HEK293 (cell line): ENCODE results near the gene C11orf86.

ENCODE experiments used
- ATF2 ChIP-seq: fragments of 450-650 bp; formaldehyde crosslinking; IDR thresholded peaks from 2 replicates; pipeline ENCODE4 v1.5.1; 2016; ENCODE audit warnings: missing biosample characterization, missing genetic modification characterization, low read depth
- HOXC10 ChIP-seq: sonication (generic); formaldehyde crosslinking; IDR thresholded peaks from 2 replicates; pipeline ENCODE4 v1.8.1; 2023; ENCODE audit warnings: mild to moderate bottlenecking, missing genetic modification reagents
- HOXD13 ChIP-seq: sonication (generic); formaldehyde crosslinking; IDR thresholded peaks from 2 replicates; pipeline ENCODE4 v1.8.0; 2022; ENCODE audit warnings: missing genetic modification reagents, borderline replicate concordance
- KLF9 ChIP-seq: fragments of 450-650 bp; formaldehyde crosslinking; IDR thresholded peaks from 2 replicates; pipeline ENCODE4 v1.5.1; 2016; ENCODE audit warnings: missing biosample characterization, missing genetic modification characterization, low read depth
- OVOL3 ChIP-seq: fragments of 450-650 bp; formaldehyde crosslinking; IDR thresholded peaks from 2 replicates; pipeline ENCODE4 v1.5.1; 2016; ENCODE audit warnings: missing biosample characterization, missing genetic modification characterization
- ZBTB10 ChIP-seq: fragments of 450-650 bp; formaldehyde crosslinking; IDR thresholded peaks from 2 replicates; pipeline ENCODE4 v1.5.1; 2016; ENCODE audit warnings: missing biosample characterization, missing genetic modification characterization
- ZBTB11 ChIP-seq: fragments of 450-650 bp; formaldehyde crosslinking; conservative IDR thresholded peaks from 2 replicates; pipeline ENCODE4 v1.5.1; 2016; ENCODE audit warnings: low read depth, missing biosample characterization, missing genetic modification characterization
- ZBTB20 ChIP-seq: fragments of 450-650 bp; formaldehyde crosslinking; IDR thresholded peaks from 2 replicates; pipeline ENCODE4 v1.5.1; 2016; ENCODE audit warnings: missing biosample characterization, missing genetic modification characterization
- ZBTB49 ChIP-seq: fragments of 450-650 bp; formaldehyde crosslinking; IDR thresholded peaks from 2 replicates; pipeline ENCODE4 v1.5.1; 2016; ENCODE audit warnings: missing biosample characterization, missing genetic modification characterization, low read depth
- ZBTB7A ChIP-seq: fragments of 450-650 bp; formaldehyde crosslinking; IDR thresholded peaks from 2 replicates; pipeline ENCODE4 v1.5.1; 2016; ENCODE audit warnings: low read depth, missing biosample characterization, missing genetic modification characterization
- ZBTB8A ChIP-seq: fragments of 450-650 bp; formaldehyde crosslinking; IDR thresholded peaks from 2 replicates; pipeline ENCODE4 v1.5.1; 2016; ENCODE audit warnings: missing biosample characterization, missing genetic modification characterization
- ZEB2 ChIP-seq: fragments of 450-650 bp; formaldehyde crosslinking; IDR thresholded peaks from 2 replicates; pipeline ENCODE4 v1.5.1; 2016; ENCODE audit warnings: missing biosample characterization, missing genetic modification characterization
- ZFP41 ChIP-seq: fragments of 450-650 bp; formaldehyde crosslinking; IDR thresholded peaks from 2 replicates; pipeline ENCODE4 v1.5.1; 2016; ENCODE audit warnings: missing biosample characterization, missing genetic modification characterization, borderline replicate concordance
- ZNF133 ChIP-seq: fragments of 450-650 bp; formaldehyde crosslinking; IDR thresholded peaks from 2 replicates; pipeline ENCODE4 v1.5.1; 2016; ENCODE audit warnings: missing biosample characterization, missing genetic modification characterization
- ZNF138 ChIP-seq: fragments of 450-650 bp; formaldehyde crosslinking; IDR thresholded peaks from 2 replicates; pipeline ENCODE4 v1.5.1; 2016; ENCODE audit warnings: missing biosample characterization, missing genetic modification characterization, borderline replicate concordance
- ZNF16 ChIP-seq: fragments of 450-650 bp; formaldehyde crosslinking; IDR thresholded peaks from 2 replicates; pipeline ENCODE4 v1.5.1; 2016; ENCODE audit warnings: low read depth, missing biosample characterization, missing genetic modification characterization
- ZNF266 ChIP-seq: fragments of 450-650 bp; formaldehyde crosslinking; IDR thresholded peaks from 2 replicates; pipeline ENCODE4 v1.5.1; 2016; ENCODE audit warnings: missing biosample characterization, missing genetic modification characterization, low read depth
- ZNF324 ChIP-seq: fragments of 450-650 bp; formaldehyde crosslinking; IDR thresholded peaks from 2 replicates; pipeline ENCODE4 v1.5.1; 2016; ENCODE audit warnings: missing biosample characterization, missing genetic modification characterization
- ZNF561 ChIP-seq: fragments of 450-650 bp; IDR thresholded peaks from 2 replicates; pipeline ENCODE4 v1.5.1; 2018; ENCODE audit warnings: missing biosample characterization, missing genetic modification characterization, borderline replicate concordance
- ZNF571 ChIP-seq: fragments of 450-650 bp; formaldehyde crosslinking; IDR thresholded peaks from 2 replicates; pipeline ENCODE4 v1.5.0; 2017; ENCODE audit warnings: missing biosample characterization, missing genetic modification characterization
- ZNF600 ChIP-seq: fragments of 450-650 bp; formaldehyde crosslinking; IDR thresholded peaks from 2 replicates; pipeline ENCODE4 v1.5.1; 2016; ENCODE audit warnings: missing biosample characterization, missing genetic modification characterization
- ZNF639 ChIP-seq: fragments of 450-650 bp; formaldehyde crosslinking; IDR thresholded peaks from 2 replicates; pipeline ENCODE4 v1.5.1; 2016; ENCODE audit warnings: missing biosample characterization, missing genetic modification characterization
- ZNF692 ChIP-seq: fragments of 450-650 bp; formaldehyde crosslinking; IDR thresholded peaks from 2 replicates; pipeline ENCODE4 v1.5.1; 2016; ENCODE audit warnings: missing biosample characterization, missing genetic modification characterization
- ZNF701 ChIP-seq: fragments of 450-650 bp; formaldehyde crosslinking; IDR thresholded peaks from 2 replicates; pipeline ENCODE4 v1.5.1; 2016; ENCODE audit warnings: missing biosample characterization, missing genetic modification characterization
- ZSCAN18 ChIP-seq: fragments of 450-650 bp; formaldehyde crosslinking; IDR thresholded peaks from 2 replicates; pipeline ENCODE4 v1.5.1; 2016; ENCODE audit warnings: missing biosample characterization, missing genetic modification characterization

Gene C11orf86

GRCh38 chr11:66958232-66958955 lies 16.7 kb upstream of the C11orf86 start, which contains the start of gene PC (continued):
- no peak for TF ChIP-seq ZSCAN18 (tag by site-specific recombination)
- TF ChIP-seq HOXC10 (CRISPR knock-in tag): no peak
- no peak for TF ChIP-seq ZNF571
- peak; percentile 96 for TF ChIP-seq ZBTB8A (tag by site-specific recombination)
- no peak for TF ChIP-seq ZNF639
- 0 out of 2 replicates have a peak, but pooled peaks have one; percentile 13 for TF ChIP-seq ZBTB11
- TF ChIP-seq ZNF692 (tag by site-specific recombination): peak; percentile 89
- no peak for TF ChIP-seq ZNF561 (tag by site-specific recombination)
- no peak for TF ChIP-seq ZBTB49 (tag by site-specific recombination)
- TF ChIP-seq ZEB2 (tag by site-specific recombination): no peak
- TF ChIP-seq ZBTB10 (tag by site-specific recombination): no peak
- TF ChIP-seq KLF9: peak; percentile 75
- no peak; the same call in 1 of the 2 replicates for TF ChIP-seq ZNF324 (tag by site-specific recombination)
- TF ChIP-seq ZNF701 (tag by site-specific recombination): no peak
- no peak for TF ChIP-seq ZNF133
- TF ChIP-seq ZFP41 (tag by site-specific recombination): no peak
- no peak for TF ChIP-seq ZBTB20 (tag by site-specific recombination)
- no peak for TF ChIP-seq ZNF266 (tag by site-specific recombination)
- no peak for TF ChIP-seq ZNF16 (tag by site-specific recombination)
- TF ChIP-seq OVOL3 (tag by site-specific recombination): no peak
- no peak for TF ChIP-seq ATF2 (tag by site-specific recombination)
- no peak; the same call in 1 of the 2 replicates for TF ChIP-seq ZNF600
- TF ChIP-seq ZNF138 (tag by site-specific recombination): no peak
- no peak for TF ChIP-seq HOXD13
- TF ChIP-seq ZBTB7A (tag by site-specific recombination): no peak
